Upper lobe of left lung (tissue), 6 donors: ENCODE results near the gene CINP. TPM values are rescaled to one million over a fixed set of nuclear protein-coding genes. Genes with fewer than 3 reads are reported as not detected.

ENCODE experiments used
- ATAC-seq, 2 donors: fragments of 200-7000 bp; cut with Tn5 transposase; one replicate each; pipeline ENCODE4 v1.9.1; 2022; ENCODE audit warnings: mild to moderate bottlenecking in 2 of 2, moderate library complexity in 2 of 2; ENCODE audit not compliant: low FRiP score in 2 of 2
- DNase-seq, 2 donors: peaks; one replicate each; pipeline ENCODE4 v3.0.0-alpha.2; 2019 to 2020
- H3K27ac ChIP-seq, 4 donors: fragments of 200-600 bp; sonication (generic); one replicate each; pipeline ENCODE4 v1.5.1; 2016 to 2019
- H3K27me3 ChIP-seq, 4 donors: fragments of 200-600 bp; sonication (generic); one replicate each; pipeline ENCODE4 v1.5.1; 2017 to 2019
- H3K36me3 ChIP-seq, 4 donors: fragments of 200-600 bp; sonication (generic); one replicate each; pipeline ENCODE4 v1.5.1; 2016 to 2019
- H3K4me1 ChIP-seq, 4 donors: fragments of 200-600 bp; sonication (generic); one replicate each; pipeline ENCODE4 v1.5.1; 2018 to 2019
- H3K4me3 ChIP-seq, 4 donors: fragments of 200-600 bp; sonication (generic); one replicate each; pipeline ENCODE4 v1.5.1; 2017 to 2019; ENCODE audit warnings: mild to moderate bottlenecking in 2 of 4, moderate library complexity in 1 of 4
- H3K9me3 ChIP-seq, 4 donors: fragments of 200-600 bp; sonication (generic); one replicate each; pipeline ENCODE4 v1.5.1; 2018 to 2019
- EP300 ChIP-seq, 4 donors: sonication (generic); formaldehyde crosslinking; IDR thresholded peaks; one replicate each; pipeline ENCODE4 v1.5.1; 2017; ENCODE audit warnings: antibody characterized with exemption in 4 of 4, control low read depth in 2 of 4
- POLR2A ChIP-seq, 4 donors: fragments of 450-650 bp; IDR thresholded peaks; one replicate each; pipeline ENCODE4 v1.5.1; 2016 to 2017; ENCODE audit warnings: antibody characterized with exemption in 4 of 4, mild to moderate bottlenecking in 2 of 4
- POLR2AphosphoS5 ChIP-seq, 2 donors: sonication (generic); formaldehyde crosslinking; IDR thresholded peaks; one replicate each; pipeline ENCODE4 v1.5.1; 2017; ENCODE audit warnings: antibody characterized with exemption in 2 of 2
- WGBS, 2 donors: methylation state at CpG; one replicate each; pipeline ENCODE4 v1.1.5; 2017 to 2018; 5-methylcytosine and 5-hydroxymethylcytosine counted together
- total RNA-seq, 6 donors: library from RNA; depleted of rRNA in 4 of 6; stranded (reverse); fragments of >200 nt in 4 of 6; gene quantifications; one replicate each; pipeline versions ENCODE4 v1.1.0 to v1.2.1, GENCODE V29; 2016 to 2021
- TF ChIP-seq, protein P1 (sequence below), 6 experiments: fragments of 450-650 bp in 4 of 6; fragments of 200-600 bp in 2 of 6; sonication (generic) in 2 of 6; IDR thresholded peaks; one replicate each; pipeline ENCODE4 v1.5.1; 2016 to 2019; ENCODE audit warnings: antibody characterized with exemption in 6 of 6
- donor health status: DM: no; HTN: no; CAD: no; lungs with moderate emphysema.
- donor health status: DM: no; HTN: yes; CAD: no; lungs with severe emphysema.

Gene CINP
- total RNA-seq, 6 donors from 2014 or later = 13.6 to 37.7 (median 31.1) TPM

DNA sequence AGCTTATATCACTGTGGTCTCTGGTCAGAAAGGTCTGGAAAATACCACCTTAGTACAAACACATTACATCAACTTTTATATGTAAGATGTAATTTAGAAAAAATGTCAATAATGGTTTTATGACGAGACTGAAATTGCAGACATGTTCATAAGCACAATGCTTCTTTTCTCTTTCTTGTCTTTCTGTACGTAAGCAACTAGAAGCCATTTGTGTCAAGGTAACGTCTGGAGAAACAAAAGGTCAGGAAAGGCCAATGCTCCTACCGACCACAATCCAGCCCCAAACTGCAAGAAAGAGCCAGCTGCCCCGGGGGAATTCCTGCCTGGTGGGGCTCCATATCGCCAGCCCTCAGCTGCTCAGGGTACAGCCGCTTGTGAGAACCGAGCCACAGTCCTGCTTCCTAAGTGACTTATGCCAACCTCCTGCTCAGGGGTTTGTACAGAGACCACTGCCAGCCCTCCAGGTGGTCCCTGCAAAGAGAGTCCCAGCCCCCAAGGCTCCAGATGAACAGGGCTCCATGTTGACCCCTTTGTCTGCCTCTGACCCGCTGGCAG lies 36.8 kb downstream of the CINP start:
- Histone ChIP-seq H3K4me1 (peaks cover 0 to 13% (median under 1%) of the 10 kb centered on the region in 4 donors), H3K27ac (no peak overlapping the region), H3K36me3 (peaks cover 0 to 15% (median 2%) of the 10 kb centered on the region in 4 donors), H3K9me3 (no peaks in the 10 kb centered on the region), H3K27me3 (no peaks in the 10 kb centered on the region), H3K4me3 (no peak overlapping the region)
- DNase-seq = no peak
- no peak for TF ChIP-seq EP300 (IDR thresholded peaks at IDR 0.05)
- no peak for TF ChIP-seq POLR2AphosphoS5 (IDR thresholded peaks at IDR 0.05)
- TF ChIP-seq, protein P1, sequence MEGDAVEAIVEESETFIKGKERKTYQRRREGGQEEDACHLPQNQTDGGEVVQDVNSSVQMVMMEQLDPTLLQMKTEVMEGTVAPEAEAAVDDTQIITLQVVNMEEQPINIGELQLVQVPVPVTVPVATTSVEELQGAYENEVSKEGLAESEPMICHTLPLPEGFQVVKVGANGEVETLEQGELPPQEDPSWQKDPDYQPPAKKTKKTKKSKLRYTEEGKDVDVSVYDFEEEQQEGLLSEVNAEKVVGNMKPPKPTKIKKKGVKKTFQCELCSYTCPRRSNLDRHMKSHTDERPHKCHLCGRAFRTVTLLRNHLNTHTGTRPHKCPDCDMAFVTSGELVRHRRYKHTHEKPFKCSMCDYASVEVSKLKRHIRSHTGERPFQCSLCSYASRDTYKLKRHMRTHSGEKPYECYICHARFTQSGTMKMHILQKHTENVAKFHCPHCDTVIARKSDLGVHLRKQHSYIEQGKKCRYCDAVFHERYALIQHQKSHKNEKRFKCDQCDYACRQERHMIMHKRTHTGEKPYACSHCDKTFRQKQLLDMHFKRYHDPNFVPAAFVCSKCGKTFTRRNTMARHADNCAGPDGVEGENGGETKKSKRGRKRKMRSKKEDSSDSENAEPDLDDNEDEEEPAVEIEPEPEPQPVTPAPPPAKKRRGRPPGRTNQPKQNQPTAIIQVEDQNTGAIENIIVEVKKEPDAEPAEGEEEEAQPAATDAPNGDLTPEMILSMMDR (IDR thresholded peaks at IDR 0.05) = no peak
- TF ChIP-seq POLR2A (IDR thresholded peaks at IDR 0.05) = no peak
- 83 to 84% methylated on average over 6 to 9 of the region's 9 CpGs for WGBS, 2 donors
- no peak for ATAC-seq

DNA sequence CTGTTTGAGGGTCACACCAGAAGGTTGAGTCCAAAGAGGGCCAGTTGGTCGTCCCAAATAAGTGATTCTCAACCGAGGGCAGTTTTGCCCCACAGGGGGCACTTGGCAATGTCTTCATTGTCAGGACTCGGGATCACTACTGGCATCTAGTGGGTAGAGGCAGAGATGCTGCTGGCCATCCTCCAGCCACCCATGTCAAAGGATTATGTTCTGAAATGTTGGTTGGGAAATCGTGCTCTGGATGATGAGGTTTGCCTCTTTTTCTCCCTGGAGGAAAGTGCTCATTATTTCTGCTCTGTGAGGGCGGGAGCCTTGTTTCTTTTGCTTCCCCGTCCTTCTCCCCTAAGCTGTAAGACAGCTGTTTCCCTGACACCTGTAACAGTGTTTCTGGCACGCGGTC lies 39.6 kb downstream of the CINP start:
- peak overlapping the region in 1 of 4 donors; percentile 14 for H3K27ac ChIP-seq
- 35 to 39% methylated on average over 8 of the region's 8 CpGs for WGBS, 2 donors
- DNase-seq (peak in 1 of 2 donors; percentile 60), ATAC-seq (peak in 1 of 2 donors; percentile 25)
- no peaks in the 10 kb centered on the region for H3K9me3 ChIP-seq
- H3K27me3 ChIP-seq = no peaks in the 10 kb centered on the region
- TF ChIP-seq EP300 (IDR thresholded peaks at IDR 0.05) (no peak), POLR2A (IDR thresholded peaks at IDR 0.05) (no peak), POLR2AphosphoS5 (IDR thresholded peaks at IDR 0.05) (no peak)
- TF ChIP-seq, protein P1 (IDR thresholded peaks at IDR 0.05) = peak in 4 of 6 experiments; percentile 14 to 54 (median 32)
- H3K36me3 ChIP-seq = peaks cover 0 to 15% (median 2%) of the 10 kb centered on the region in 4 donors
- H3K4me3 ChIP-seq = no peak overlapping the region
- peaks cover 12 to 35% (median 17%) of the 10 kb centered on the region in 4 donors for H3K4me1 ChIP-seq

DNA sequence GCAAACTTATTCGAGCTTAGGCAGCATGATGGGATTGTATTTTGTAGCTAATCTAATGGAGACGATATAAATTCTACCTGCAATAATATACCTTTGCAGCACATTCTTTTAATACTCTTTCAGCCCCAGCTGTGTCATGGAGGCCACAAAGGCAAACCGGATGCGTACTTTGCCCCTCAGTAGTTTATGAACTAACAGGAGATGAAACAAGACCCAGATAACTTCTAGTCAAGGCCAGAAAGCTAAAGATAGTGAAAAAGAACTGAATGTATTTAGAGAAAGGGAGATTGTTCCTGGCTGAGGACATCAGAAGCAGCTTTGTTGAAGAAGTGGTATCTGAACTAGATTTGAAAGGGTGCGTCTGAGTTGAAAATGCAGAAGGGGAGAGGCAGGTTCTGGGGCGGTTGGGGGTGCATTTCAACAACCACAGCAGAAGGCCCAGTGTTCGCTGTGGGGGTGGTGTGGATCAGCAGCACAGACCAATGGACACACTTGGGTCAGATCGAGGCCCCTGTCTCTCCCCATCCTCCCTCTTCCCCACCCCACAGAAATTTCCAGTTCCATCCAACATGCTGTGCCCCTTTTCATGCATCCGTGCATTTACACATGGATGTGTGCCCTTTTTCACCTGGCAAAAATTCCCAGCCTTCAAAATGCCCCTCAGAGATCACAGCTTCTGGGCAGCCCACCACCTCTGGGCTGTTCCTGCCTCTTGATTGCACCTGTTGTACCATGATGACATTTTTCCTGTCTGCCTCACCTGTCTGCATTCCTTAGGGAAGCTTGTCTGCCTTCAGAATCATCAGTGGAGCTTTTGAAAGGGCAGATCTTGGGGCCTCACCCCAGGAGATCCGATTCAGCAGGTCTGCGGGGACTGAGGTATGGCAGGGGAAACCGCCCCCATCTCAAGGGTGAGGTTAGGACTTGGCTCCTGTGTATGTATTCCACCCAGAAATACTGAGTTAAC lies 41.0 kb downstream of the CINP start:
- DNase-seq (no peak), ATAC-seq (no peak)
- H3K9me3 ChIP-seq = no peaks in the 10 kb centered on the region
- H3K4me3 ChIP-seq = no peak overlapping the region
- peaks cover 20 to 45% (median 22%) of the 10 kb centered on the region in 4 donors for H3K4me1 ChIP-seq
- no peaks in the 10 kb centered on the region for H3K27me3 ChIP-seq
- TF ChIP-seq POLR2A (IDR thresholded peaks at IDR 0.05) = no peak
- TF ChIP-seq, protein P1 (IDR thresholded peaks at IDR 0.05) = no peak
- no peak for TF ChIP-seq EP300 (IDR thresholded peaks at IDR 0.05)
- no peak for TF ChIP-seq POLR2AphosphoS5 (IDR thresholded peaks at IDR 0.05)
- 88 to 96% methylated on average over 12 of the region's 12 CpGs for WGBS, 2 donors
- H3K36me3 ChIP-seq = peaks cover 0 to 12% (median 2%) of the 10 kb centered on the region in 4 donors
- H3K27ac ChIP-seq = no peak overlapping the region

DNA sequence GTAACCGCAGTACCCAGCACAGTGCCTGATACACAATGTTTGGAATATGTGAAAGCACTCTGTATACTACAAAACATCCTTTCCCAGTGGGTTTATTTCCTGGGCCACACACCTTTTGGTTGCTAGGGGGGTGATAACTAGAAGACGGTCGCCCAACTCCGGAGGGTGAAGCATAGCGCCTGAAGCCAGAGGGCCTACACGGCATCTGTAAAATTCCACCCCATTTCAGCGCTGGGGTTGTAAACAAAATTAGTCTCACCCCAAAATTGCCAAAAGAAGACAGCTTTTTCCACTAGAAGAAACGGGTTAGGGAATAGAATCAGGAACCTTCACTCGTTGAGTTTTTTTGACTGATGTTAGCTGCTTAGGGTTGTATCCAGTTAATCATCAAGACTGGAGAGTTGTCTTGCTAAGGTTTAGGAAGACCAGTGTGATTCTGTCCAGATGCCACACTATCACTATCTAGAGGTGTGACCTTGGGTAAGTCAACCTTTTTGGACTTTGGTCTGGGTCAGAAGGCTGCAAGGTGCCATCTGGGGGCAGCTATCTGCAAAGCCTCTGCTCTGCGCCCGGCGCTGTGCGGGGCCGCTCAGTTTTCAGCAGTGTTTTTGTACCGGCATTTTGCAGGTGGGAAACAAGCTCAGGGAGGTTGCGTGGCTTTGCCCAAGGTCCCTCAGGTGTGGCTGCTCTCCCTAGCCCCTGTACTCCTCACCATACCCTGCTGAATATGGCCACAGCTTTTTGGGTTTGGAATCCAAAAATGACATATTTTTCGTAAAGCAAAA lies 41.8 kb downstream of the CINP start:
- H3K4me1 ChIP-seq = peaks cover 25 to 48% (median 29%) of the 10 kb centered on the region in 4 donors
- peak overlapping the region; percentile 91 to 98 (median 94) for H3K27ac ChIP-seq
- peaks cover 0 to 3% (median under 1%) of the 10 kb centered on the region in 4 donors for H3K36me3 ChIP-seq
- peak overlapping the region in 3 of 4 donors; percentile 80 to 93 (median 81) for H3K4me3 ChIP-seq
- 91 to 96% methylated on average over 12 to 17 of the region's 17 CpGs for WGBS, 2 donors
- DNase-seq (no peak), ATAC-seq (no peak)
- no peaks in the 10 kb centered on the region for H3K9me3 ChIP-seq
- no peaks in the 10 kb centered on the region for H3K27me3 ChIP-seq
- no peak for TF ChIP-seq POLR2A (IDR thresholded peaks at IDR 0.05)
- no peak for TF ChIP-seq POLR2AphosphoS5 (IDR thresholded peaks at IDR 0.05)
- TF ChIP-seq, protein P1 (IDR thresholded peaks at IDR 0.05) = no peak
- no peak for TF ChIP-seq EP300 (IDR thresholded peaks at IDR 0.05)
